ENCODE measurements around the gene CELA3B.
"Not testable (repeated sequence)": the region's sequence is repeated elsewhere in the genome, so short reads cannot be mapped to it uniquely, and the experiment has no call there.

- not testable (repeated sequence) for TF ChIP-seq CTCF (IDR thresholded peaks at IDR 0.05; ENCODE audit: low read depth, low read length, poor library complexity, severe bottlenecking); EZH2phosphoT487 (IDR thresholded peaks at IDR 0.05; ENCODE audit: borderline replicate concordance, low read length)
Measured at GRCh38 chr1:21997891-21998623, 21.2 kb downstream of the CELA3B start.
